SK-N-MC (cell line): ENCODE measurements around the gene THG1L.

Experiments
- DNase-seq: peaks from one replicate; pipeline ENCODE4 v3.0.0-alpha.2; 2011; ENCODE audit warnings: low read depth, low spot score
- H3K27ac ChIP-seq: fragments of 200-600 bp; sonication (generic); 2 replicates; pipeline ENCODE4 v1.5.1; 2016; ENCODE audit warnings: mixed run types
- H3K36me3 ChIP-seq: fragments of 200-600 bp; sonication (generic); 2 replicates; pipeline ENCODE4 v1.6.1; 2017; ENCODE audit warnings: antibody characterized with exemption, low read length, mixed read lengths; ENCODE audit not compliant: insufficient read depth
- H3K4me3 ChIP-seq: fragments of 200-600 bp; sonication (generic); 2 replicates; pipeline ENCODE4 v1.5.1; 2016
- H3K9ac ChIP-seq: fragments of 200-600 bp; sonication (generic); 2 replicates; pipeline ENCODE4 v1.8.0; 2017; ENCODE audit warnings: mixed run types, mixed read lengths; ENCODE audit not compliant: insufficient read length
- H3K9me3 ChIP-seq: fragments of 200-600 bp; sonication (generic); 2 replicates; pipeline ENCODE4 v1.6.1; 2017; ENCODE audit warnings: low read depth, mild to moderate bottlenecking, antibody characterized with exemption, low read length, moderate library complexity, mixed read lengths
- EZH2 ChIP-seq: fragments of 200-600 bp; sonication (generic); IDR thresholded peaks from one replicate; pipeline ENCODE4 v1.6.1; 2017; ENCODE audit warnings: antibody characterized with exemption
- FOXP2 ChIP-seq: optimal IDR thresholded peaks from 2 replicates; pipeline ENCODE3; 2011; ENCODE audit warnings: mild to moderate bottlenecking, moderate library complexity; ENCODE audit not compliant: insufficient read depth; ENCODE audit errors: extremely low read length, control extremely low read depth
- POLR2AphosphoS5 ChIP-seq: IDR thresholded peaks from 2 replicates; pipeline ENCODE4 v1.6.1; 2012; ENCODE audit warnings: mild to moderate bottlenecking, low read depth, low read length, borderline replicate concordance

Gene THG1L

DNA sequence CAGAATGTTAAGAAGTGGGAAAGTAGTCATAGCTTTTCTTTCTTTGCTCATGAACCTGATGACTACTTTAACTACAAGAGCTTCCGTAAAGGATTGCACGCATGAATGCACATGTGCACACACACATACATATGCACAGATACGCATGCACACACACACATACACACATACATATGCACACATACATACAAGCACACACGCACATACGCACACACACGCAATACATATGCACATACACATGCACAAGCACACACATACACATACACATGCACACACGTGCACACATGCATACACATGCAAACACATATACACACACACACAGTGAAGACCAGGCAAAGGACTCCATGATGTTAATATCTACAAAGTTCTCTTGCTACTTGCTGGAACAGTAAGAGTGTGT, 35.2 kb downstream of the THG1L start:
- H3K27ac ChIP-seq = no peak overlapping the region
- DNase-seq = no peak
- H3K4me3 ChIP-seq = no peak overlapping the region
- H3K9me3 ChIP-seq = no peaks in the 10 kb centered on the region
- no peak overlapping the region for H3K9ac ChIP-seq
- no peaks in the 10 kb centered on the region for H3K36me3 ChIP-seq
- TF ChIP-seq EZH2 = no peak
- TF ChIP-seq FOXP2 = no peak
- no peak for TF ChIP-seq POLR2AphosphoS5

DNA sequence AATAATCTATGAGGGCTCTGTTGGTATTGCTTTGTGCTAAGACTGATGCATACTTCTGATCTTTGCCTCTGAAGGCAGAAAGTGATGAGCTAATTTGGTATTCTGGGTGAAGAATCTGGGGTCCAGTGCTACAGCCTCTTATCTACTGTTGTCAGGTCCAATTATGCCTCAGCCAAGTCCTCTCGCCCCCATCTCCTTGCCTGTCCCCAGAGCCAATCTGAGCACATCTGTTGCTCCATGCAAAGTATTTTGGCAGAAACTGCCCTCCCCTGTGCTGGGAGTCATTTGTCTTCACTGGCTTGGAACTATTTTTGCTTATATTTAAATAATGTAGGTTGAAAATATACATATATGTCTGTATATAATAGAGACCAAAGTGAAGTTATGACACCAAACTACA, 35.7 kb downstream of the THG1L start:
- Histone ChIP-seq H3K27ac (no peak overlapping the region), H3K36me3 (no peaks in the 10 kb centered on the region), H3K4me3 (no peak overlapping the region), H3K9ac (no peak overlapping the region), H3K9me3 (no peaks in the 10 kb centered on the region)
- TF ChIP-seq EZH2 (no peak), POLR2AphosphoS5 (no peak), FOXP2 (no peak)
- DNase-seq = no peak

GRCh38 chr5:157767689-157768088, 36.5 kb downstream of the THG1L start:
- Histone ChIP-seq H3K9me3 (no peaks in the 10 kb centered on the region), H3K36me3 (no peaks in the 10 kb centered on the region), H3K27ac (no peak overlapping the region), H3K9ac (no peak overlapping the region), H3K4me3 (no peak overlapping the region)
- TF ChIP-seq POLR2AphosphoS5 (no peak), FOXP2 (no peak), EZH2 (no peak)
- DNase-seq = no peak

- TF ChIP-seq POLR2AphosphoS5 = no peak
- TF ChIP-seq EZH2 = no peak
- TF ChIP-seq FOXP2 = no peak
- no peak overlapping the region for H3K27ac ChIP-seq
- no peak overlapping the region for H3K9ac ChIP-seq
- no peak for DNase-seq
- no peak overlapping the region for H3K4me3 ChIP-seq
- no peaks in the 10 kb centered on the region for H3K9me3 ChIP-seq
- no peaks in the 10 kb centered on the region for H3K36me3 ChIP-seq
Observed at GRCh38 chr5:157770665-157771064, 39.4 kb downstream of the THG1L start.

DNA sequence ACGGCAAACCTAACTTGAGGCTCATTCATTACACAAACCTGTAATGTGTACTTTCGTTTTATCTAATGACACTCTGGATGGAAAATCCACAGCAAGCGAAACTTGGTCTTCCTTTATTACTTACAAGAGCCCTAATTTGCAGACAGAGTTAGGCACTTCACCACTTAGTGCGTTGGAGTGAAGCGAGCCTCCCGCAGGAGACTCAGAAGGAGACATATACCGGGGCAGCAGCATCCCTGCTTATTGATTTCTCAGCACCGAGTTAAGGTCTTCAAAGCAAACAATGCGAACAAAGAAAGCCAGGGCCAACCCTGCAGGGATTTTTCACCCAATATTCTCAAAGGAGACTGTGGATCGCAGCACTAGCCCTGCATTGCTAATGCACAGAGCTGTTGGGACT, 40.9 kb downstream of the THG1L start:
- no peak for TF ChIP-seq EZH2
- TF ChIP-seq POLR2AphosphoS5 = no peak
- TF ChIP-seq FOXP2 = no peak
- no peak overlapping the region for H3K4me3 ChIP-seq
- H3K9me3 ChIP-seq = no peaks in the 10 kb centered on the region
- no peak for DNase-seq
- H3K36me3 ChIP-seq = no peaks in the 10 kb centered on the region
- no peak overlapping the region for H3K9ac ChIP-seq
- no peak overlapping the region for H3K27ac ChIP-seq

DNA sequence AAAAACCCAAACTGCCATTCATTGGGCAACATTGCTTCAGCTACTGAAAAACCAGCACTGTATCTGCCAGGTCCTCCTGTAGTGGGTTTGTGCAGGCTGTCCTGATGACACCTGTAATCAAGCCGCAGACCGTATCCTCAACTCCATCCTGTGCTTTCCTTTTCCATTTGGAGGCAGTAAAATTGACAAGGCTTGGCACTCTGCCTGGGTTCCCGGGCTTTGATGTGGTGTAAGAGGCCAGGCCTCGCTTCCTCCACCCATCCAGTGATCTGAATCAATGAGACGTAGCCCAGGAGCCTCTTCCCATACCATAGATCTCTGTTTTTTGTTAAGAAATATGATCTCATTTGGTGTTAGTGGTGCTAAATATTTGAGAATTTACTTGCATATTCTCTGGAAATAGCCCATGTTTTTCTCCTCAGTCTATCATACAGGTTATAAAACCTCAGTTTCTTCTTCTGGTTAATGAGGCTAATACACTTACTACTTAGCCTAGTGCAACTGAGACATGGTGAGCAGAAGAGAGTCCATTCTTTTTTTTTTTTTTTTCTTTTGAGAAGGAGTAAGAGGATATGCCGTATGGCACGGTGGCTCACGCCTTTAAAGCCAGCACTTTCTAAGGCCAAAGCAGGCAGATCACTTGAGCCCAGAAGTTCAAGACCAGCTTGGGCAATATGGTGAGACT, 47.0 kb downstream of the THG1L start:
- DNase-seq = no peak
- no peaks in the 10 kb centered on the region for H3K36me3 ChIP-seq

DNA sequence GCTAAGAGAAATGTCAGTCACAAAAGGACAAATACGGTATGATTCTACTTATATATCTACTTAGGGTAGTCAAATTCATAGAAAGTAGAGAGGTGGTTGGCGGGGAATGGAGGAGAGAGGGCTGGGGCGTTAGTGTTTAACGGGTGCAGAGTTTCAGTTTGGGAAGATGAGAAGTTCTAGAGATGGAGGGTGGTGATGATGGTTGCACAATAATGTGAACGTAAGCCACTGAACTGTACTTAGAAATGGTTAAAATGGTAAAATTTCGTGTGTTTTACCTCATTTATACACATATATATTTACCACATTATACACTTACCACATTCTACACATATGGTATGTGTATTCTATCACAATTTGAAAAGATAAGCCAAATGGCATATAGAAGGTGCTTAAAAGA, 48.0 kb downstream of the THG1L start:
- Histone ChIP-seq H3K27ac (no peak overlapping the region), H3K4me3 (no peak overlapping the region), H3K36me3 (peaks cover 2% of the 10 kb centered on the region; the same call in 1 of the 2 replicates), H3K9ac (no peak overlapping the region), H3K9me3 (no peaks in the 10 kb centered on the region)
- DNase-seq = no peak
- TF ChIP-seq POLR2AphosphoS5 (no peak), EZH2 (no peak), FOXP2 (no peak)

More for the DNA sequence above, 47.0 kb downstream of the THG1L start:
- TF ChIP-seq FOXP2 = no peak
- no peak for TF ChIP-seq EZH2
- TF ChIP-seq POLR2AphosphoS5 = no peak
- Histone ChIP-seq H3K27ac (no peak overlapping the region), H3K4me3 (no peak overlapping the region), H3K9me3 (no peaks in the 10 kb centered on the region), H3K9ac (no peak overlapping the region)

GRCh38 chr5:157785801-157786200, 54.6 kb downstream of the THG1L start:
- Histone ChIP-seq H3K27ac (no peak overlapping the region), H3K9me3 (no peaks in the 10 kb centered on the region), H3K36me3 (peaks cover 59% of the 10 kb centered on the region), H3K9ac (no peak overlapping the region), H3K4me3 (no peak overlapping the region)
- no peak for DNase-seq
- TF ChIP-seq FOXP2 (no peak), POLR2AphosphoS5 (no peak), EZH2 (no peak)
